HCEC 1CT (cell line): ENCODE results near the gene CPXM1.
"Not testable (repeated sequence)": the region's sequence is repeated elsewhere in the genome, so short reads cannot be mapped to it uniquely, and the experiment has no call there.

Source experiments
- DNase-seq: peaks from one replicate; pipeline ENCODE4 v3.0.0-alpha.2; 2017

The CPXM1 gene

DNA sequence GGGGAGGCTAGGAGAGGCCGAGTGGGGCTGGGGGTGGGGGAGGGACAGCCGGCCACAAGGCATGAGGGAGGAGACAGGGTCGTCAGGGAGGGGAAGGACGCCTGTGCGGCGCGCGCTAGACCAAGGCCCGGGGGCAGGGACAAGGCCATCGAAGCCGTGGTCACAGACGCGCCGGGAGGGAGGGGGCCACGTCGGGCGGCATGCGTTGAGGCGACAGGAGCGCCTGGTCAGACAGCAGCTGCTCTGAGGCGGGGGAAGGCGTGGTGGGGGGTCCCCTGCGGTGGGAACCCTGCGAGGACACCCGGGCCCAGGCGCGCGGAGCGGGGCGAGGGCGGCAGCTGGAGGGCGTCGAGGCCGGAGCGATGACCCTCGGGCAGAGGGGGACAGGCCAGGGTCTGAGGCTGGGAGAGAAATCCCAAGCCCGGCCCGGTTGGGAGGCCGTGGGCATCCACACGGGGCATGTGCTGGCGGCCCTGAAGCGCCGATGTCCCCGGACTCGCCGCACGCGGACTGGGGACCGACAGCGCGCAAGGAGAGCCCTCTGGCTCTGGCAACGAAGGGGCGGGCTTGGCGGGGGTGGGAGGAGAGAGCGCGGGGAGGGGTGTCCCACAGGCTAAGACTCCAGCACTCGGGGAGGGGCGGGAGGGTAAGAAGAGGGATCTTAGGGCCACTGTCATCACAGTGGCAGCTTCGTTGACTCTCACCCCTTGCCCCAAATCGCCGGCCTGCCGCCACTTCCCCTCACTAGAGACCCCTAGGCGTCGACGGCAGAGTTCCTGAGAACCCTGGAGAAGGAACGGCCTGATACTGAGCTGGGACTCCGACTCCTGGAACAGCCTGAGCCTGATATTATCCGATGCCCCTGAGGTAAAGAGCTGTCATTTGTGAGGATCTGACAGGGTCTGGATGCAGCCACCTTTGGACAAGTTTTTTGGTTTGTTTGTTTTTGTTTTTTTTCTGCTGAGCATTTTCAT lies 20.8 kb upstream of the CPXM1 start:
- no peak for DNase-seq

DNA sequence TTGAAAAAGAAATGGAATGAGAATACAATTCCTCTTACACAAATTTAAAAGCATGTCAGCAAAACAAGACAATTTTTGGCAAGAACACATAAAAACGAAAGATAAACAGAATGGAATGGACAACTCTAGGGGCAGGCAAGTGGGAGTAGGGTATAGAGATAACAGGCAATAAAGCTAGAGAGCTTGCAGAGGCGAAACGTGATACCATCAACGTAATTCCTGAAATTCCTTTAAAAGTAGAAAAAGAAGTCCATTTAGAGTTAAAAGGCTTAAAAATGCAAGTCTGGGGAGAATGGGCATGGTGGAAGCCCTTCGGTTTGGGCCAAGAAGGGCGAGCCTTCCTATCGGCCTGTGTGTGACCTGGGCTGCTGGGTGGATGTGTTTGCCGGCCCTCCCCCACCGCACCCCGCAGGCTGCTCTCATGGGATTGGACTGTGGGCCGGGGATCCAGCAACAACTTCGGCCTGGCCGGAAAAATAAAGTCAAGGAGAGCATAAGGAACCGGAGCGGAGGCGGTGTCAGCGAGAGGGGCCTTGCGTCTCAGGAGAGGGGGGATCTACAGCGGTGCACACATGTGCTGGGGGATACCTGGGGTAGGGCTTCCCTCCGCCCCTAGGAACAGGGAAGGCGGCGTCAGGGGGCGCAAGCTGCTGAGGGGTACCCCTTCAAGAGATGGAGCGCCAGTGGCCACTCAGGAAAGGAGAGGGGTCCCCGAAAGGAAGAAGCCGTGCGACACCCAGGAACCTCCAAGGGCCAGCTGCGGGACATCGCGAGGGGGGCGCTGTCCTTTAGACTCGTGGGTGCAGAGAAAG lies 19.9 kb upstream of the CPXM1 start:
- DNase-seq = no peak

GRCh38 chr20:2817891-2818595 lies 17.6 kb upstream of the CPXM1 start:
- no peak for DNase-seq

GRCh38 chr20:2817341-2817726 lies 16.9 kb upstream of the CPXM1 start:
- no peak for DNase-seq

- DNase-seq = no peak
Observed at GRCh38 chr20:2816583-2817340, 16.3 kb upstream of the CPXM1 start.

- no peak for DNase-seq
Observed at GRCh38 chr20:2816030-2816582, 15.7 kb upstream of the CPXM1 start, which contains the start of gene TMEM239. Gene TMEM239, plus strand, starts transcription at chr20:2816364. Its CDS starts 191 bp downstream, at chr20:2816555.

DNA sequence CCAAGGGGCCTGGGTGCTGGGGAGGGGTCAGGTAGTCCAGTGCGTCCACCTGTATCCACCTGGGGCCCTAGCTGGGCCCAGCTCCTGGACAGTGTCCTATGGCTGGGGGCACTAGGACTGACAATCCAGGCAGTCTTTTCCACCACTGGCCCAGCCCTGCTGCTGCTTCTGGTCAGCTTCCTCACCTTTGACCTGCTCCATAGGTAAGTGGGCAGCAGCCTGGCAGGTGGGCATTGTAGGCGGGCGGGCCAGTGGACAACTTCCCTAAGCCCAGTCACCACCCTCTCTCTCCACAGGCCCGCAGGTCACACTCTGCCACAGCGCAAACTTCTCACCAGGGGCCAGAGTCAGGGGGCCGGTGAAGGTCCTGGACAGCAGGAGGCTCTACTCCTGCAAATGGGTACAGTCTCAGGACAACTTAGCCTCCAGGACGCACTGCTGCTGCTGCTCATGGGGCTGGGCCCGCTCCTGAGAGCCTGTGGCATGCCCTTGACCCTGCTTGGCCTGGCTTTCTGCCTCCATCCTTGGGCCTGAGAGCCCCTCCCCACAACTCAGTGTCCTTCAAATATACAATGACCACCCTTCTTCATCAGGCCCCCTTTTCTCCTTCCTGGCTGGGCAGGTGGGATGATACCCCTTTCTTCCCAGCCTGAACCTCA lies 14.9 kb upstream of the CPXM1 start:
- no peak for DNase-seq

- peak; percentile 96 for DNase-seq
Observed at GRCh38 chr20:2814587-2815051, 14.2 kb upstream of the CPXM1 start, which contains the start of gene C20orf141. Gene C20orf141, plus strand, starts transcription at chr20:2814987. Its CDS starts 198 bp downstream, at chr20:2815185.

DNA sequence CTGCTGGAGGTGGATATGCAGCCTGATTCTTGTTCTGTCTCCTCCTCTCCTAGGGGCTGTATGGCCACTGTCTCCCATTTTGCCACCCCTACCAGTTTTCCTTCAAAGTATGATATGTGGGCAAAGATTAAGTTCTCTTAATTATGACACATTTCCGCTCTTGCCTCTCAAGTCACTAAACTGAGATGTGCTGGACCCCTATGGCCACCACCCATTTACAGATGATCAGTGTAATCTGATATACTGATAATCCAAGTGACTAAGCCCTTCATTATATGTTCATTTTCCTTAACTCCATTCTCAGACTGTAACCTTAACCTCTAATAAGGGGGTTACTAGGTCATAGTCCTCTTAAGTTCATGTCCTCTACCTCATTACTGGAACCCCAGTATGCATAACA lies 13.6 kb upstream of the CPXM1 start:
- DNase-seq = no peak

GRCh38 chr20:2812189-2812588 lies 11.8 kb upstream of the CPXM1 start:
- no peak for DNase-seq

GRCh38 chr20:2809690-2810089 lies 9.3 kb upstream of the CPXM1 start:
- no peak for DNase-seq

DNA sequence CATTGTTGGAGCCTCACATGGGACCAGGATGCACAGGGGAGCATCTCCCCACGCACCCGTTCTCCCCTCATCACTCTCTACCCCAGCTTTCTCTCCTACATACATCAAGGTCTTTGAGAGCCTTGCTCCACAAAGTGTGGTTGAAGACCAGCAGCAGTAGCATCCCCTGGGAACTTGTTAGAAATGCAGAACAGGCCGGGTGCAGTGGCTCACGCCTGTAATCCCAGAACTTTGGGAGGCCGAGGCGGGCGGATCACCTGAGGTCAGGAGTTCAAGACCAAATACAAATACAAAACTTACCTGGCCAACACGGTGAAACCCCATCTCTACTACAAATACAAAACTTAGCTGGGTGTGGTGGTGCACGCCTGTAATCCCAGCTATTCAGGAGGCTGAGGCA lies 7.5 kb upstream of the CPXM1 start:
- DNase-seq = not testable (repeated sequence)

DNA sequence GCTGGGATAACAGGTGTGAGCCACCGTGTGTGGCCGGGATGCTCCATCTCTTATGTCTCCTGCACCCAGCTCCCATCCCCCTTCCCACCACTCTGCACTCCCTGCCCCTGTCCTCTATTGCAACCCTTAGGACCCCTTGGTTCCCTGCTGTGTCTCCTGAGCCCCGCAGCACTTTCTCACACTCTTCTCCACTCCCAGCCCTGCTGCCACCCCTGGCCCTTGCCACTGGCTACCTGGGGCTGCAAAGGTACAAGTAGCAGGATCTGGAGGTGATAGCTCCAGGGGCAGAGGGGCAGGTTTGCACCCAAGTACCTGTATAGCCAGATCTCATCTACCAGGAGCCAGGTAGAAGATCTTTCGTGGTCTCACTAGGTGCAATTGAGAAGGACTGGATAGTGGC lies 6.6 kb upstream of the CPXM1 start:
- DNase-seq = no peak

DNA sequence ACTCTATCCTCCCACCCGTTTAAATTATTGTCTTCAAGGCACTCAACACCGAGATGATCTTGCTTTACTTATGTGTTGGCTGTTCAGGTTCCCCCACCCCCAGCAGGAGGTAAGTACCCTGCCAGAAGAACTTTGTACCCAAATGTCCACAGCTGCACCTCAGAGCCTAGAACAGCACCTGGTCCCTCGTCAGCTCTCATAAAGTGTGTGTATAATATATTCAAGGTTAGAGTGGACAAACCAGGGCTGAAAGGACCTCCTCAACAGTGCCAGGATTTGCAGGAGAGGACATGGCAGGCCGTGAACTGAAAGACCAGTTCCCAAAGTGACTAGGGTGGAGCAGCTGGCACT lies 5.9 kb upstream of the CPXM1 start:
- DNase-seq = no peak

DNA sequence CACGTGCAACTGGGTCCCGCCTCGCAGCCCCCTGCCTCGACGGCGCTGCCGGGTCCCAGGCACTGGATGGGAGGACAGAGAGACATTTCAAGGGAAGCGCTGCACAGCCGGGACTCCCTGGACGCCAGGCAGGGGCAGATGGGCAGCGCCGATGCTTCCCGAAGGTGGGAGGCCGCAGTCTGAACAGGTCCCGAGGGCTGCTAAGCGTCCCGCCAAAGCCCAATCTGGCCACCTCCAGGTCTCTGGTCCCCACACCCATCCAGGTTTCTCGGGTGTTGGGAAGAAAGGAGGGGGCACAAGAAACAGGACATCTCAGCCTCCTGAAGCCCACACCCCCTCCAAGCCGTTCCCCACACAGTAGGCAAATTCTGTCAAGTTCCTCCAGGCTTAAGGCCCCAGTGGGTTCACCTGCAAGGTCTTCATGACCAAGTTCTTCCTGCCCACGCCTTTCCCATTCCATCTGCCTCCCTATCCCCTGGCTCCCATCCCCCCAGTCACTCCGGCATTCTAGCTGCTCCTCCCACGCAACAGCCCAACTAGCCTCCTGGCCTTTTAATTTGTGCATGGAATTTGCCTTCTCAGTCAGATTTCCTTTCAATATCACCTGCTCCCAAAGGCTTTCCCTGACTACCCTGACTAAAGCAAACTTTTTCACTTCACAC lies 5.4 kb upstream of the CPXM1 start:
- no peak for DNase-seq

DNA sequence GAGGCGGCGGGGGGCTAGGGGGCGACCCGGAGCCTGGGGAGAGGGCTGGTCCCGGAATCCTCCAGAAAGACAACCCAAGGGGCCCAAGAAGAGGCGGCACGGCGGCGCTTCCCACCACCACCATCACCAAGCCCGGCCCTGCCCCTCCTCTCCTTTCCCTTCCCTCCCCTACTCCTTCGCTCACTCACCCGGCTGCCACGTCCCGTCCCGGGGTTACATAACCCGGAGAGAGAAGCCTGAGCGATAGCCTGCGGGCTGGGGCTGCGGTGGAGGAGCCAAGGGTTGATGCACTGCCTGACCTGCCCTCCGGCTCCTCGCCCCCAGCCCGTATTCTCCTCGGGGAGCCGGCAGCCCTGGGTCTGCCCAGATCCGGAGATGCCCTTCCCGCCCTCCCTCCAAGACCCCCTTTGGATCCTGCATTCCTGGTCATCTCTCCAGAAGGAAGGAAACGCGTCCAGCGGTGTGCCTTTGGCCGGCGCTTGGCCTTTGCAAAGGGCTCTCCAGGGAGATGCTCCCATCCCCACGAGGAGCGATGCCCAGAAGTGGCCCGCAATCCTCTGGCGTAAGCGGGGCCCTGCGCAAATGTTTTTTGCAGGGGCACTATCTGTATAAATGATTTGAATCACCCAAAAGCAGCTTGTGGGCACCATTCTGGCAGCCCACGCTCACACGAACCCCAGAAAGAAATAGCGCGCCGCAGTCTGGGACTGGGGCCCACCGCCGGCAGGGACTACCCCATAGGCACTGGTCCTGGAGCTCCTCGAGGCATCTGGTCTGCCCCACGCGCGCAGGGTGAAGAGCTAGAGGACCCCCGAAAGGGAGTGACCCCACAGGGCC lies 4.6 kb upstream of the CPXM1 start:
- no peak for DNase-seq

GRCh38 chr20:2804041-2804828 lies 3.8 kb upstream of the CPXM1 start:
- no peak for DNase-seq

GRCh38 chr20:2801286-2801728 lies 880 bp upstream of the CPXM1 start:
- no peak for DNase-seq
